WTC11 (cell line): ENCODE measurements around the gene C17orf107.

Source experiments
- CREB1 ChIP-seq: sonication (generic); formaldehyde crosslinking; IDR thresholded peaks from 2 replicates; pipeline ENCODE4 v1.8.0; 2023; ENCODE audit warnings: mild to moderate bottlenecking, missing genetic modification reagents
- ESRRA ChIP-seq: sonication (generic); formaldehyde crosslinking; IDR thresholded peaks from 2 replicates; pipeline ENCODE4 v1.8.1; 2022; ENCODE audit warnings: mild to moderate bottlenecking, missing genetic modification reagents, borderline replicate concordance
- FOXP1 ChIP-seq: sonication (generic); formaldehyde crosslinking; IDR thresholded peaks from 2 replicates; pipeline ENCODE4 v1.8.0; 2022; ENCODE audit warnings: missing genetic modification reagents, mild to moderate bottlenecking, moderate library complexity, borderline replicate concordance
- MYBL2 ChIP-seq: sonication (generic); formaldehyde crosslinking; IDR thresholded peaks from 2 replicates; pipeline ENCODE4 v1.8.1; 2023; ENCODE audit warnings: mild to moderate bottlenecking, moderate library complexity, missing genetic modification reagents
- TF ChIP-seq, protein P1 (sequence below): fragments of 200-600 bp; IDR thresholded peaks from 2 replicates; pipeline ENCODE4 v1.8.0; 2022; ENCODE audit warnings: antibody characterized with exemption
- TF ChIP-seq, protein P2 (sequence below): sonication (generic); formaldehyde crosslinking; IDR thresholded peaks from 2 replicates; pipeline ENCODE4 v1.8.1; 2023; ENCODE audit warnings: mild to moderate bottlenecking, missing genetic modification reagents
- TF ChIP-seq, protein P3 (sequence below): sonication (generic); formaldehyde crosslinking; IDR thresholded peaks from 2 replicates; pipeline ENCODE4 v1.8.0; 2022; ENCODE audit warnings: mild to moderate bottlenecking, missing genetic modification reagents
- TF ChIP-seq, protein P4 (sequence below): sonication (generic); formaldehyde crosslinking; IDR thresholded peaks from 2 replicates; pipeline ENCODE4 v1.8.0; 2022; ENCODE audit warnings: mild to moderate bottlenecking, missing genetic modification reagents

DNA sequence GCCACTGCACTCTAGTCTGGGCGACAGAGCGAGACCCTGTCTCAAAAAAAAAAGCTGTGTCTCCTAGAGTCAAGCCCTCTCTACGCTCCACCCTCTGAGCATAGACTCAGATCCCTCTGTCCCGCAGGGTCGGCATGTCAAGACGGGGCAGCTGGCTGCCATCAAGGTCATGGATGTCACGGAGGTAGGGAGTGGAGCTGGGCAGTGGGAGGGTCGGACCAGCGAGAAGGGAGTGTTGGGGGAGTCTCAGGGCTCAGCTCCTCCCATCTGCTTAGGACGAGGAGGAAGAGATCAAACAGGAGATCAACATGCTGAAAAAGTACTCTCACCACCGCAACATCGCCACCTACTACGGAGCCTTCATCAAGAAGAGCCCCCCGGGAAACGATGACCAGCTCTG is 18.5 kb upstream of the C17orf107 start:
- TF ChIP-seq, protein P1, sequence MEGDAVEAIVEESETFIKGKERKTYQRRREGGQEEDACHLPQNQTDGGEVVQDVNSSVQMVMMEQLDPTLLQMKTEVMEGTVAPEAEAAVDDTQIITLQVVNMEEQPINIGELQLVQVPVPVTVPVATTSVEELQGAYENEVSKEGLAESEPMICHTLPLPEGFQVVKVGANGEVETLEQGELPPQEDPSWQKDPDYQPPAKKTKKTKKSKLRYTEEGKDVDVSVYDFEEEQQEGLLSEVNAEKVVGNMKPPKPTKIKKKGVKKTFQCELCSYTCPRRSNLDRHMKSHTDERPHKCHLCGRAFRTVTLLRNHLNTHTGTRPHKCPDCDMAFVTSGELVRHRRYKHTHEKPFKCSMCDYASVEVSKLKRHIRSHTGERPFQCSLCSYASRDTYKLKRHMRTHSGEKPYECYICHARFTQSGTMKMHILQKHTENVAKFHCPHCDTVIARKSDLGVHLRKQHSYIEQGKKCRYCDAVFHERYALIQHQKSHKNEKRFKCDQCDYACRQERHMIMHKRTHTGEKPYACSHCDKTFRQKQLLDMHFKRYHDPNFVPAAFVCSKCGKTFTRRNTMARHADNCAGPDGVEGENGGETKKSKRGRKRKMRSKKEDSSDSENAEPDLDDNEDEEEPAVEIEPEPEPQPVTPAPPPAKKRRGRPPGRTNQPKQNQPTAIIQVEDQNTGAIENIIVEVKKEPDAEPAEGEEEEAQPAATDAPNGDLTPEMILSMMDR, result no peak
- TF ChIP-seq, protein P2, sequence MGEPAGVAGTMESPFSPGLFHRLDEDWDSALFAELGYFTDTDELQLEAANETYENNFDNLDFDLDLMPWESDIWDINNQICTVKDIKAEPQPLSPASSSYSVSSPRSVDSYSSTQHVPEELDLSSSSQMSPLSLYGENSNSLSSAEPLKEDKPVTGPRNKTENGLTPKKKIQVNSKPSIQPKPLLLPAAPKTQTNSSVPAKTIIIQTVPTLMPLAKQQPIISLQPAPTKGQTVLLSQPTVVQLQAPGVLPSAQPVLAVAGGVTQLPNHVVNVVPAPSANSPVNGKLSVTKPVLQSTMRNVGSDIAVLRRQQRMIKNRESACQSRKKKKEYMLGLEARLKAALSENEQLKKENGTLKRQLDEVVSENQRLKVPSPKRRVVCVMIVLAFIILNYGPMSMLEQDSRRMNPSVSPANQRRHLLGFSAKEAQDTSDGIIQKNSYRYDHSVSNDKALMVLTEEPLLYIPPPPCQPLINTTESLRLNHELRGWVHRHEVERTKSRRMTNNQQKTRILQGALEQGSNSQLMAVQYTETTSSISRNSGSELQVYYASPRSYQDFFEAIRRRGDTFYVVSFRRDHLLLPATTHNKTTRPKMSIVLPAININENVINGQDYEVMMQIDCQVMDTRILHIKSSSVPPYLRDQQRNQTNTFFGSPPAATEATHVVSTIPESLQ (CRISPR knock-in tag), result no peak
- peak; percentile 67; the same call in 1 of the 2 replicates for TF ChIP-seq ESRRA (CRISPR knock-in tag)
- TF ChIP-seq FOXP1 (CRISPR knock-in tag), result no peak
- TF ChIP-seq, protein P3, sequence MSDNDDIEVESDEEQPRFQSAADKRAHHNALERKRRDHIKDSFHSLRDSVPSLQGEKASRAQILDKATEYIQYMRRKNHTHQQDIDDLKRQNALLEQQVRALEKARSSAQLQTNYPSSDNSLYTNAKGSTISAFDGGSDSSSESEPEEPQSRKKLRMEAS (CRISPR knock-in tag), result no peak
- no peak for TF ChIP-seq CREB1 (CRISPR knock-in tag)
- no peak for TF ChIP-seq MYBL2 (CRISPR knock-in tag)
- TF ChIP-seq, protein P4, sequence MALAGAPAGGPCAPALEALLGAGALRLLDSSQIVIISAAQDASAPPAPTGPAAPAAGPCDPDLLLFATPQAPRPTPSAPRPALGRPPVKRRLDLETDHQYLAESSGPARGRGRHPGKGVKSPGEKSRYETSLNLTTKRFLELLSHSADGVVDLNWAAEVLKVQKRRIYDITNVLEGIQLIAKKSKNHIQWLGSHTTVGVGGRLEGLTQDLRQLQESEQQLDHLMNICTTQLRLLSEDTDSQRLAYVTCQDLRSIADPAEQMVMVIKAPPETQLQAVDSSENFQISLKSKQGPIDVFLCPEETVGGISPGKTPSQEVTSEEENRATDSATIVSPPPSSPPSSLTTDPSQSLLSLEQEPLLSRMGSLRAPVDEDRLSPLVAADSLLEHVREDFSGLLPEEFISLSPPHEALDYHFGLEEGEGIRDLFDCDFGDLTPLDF, result no peak
